GM10266 (cell line): ENCODE data around the gene SERPINB6.
A peak's percentile ranks its signal among the peaks of the same experiment; 100 is the strongest.
"Not testable (repeated sequence)": the region's sequence is repeated elsewhere in the genome, so short reads cannot be mapped to it uniquely, and the experiment has no call there.

ENCODE experiments used
- DNase-seq: peaks from one replicate; pipeline ENCODE4 v3.0.0; 2012; ENCODE audit errors: extremely low spot score
- TF ChIP-seq, protein P1 (sequence below): IDR thresholded peaks from 2 replicates; pipeline ENCODE4 v1.5.1; 2012; ENCODE audit warnings: mild to moderate bottlenecking, low read depth; ENCODE audit not compliant: control insufficient read depth, insufficient read depth; ENCODE audit errors: missing control alignments

SERPINB6 gene

DNA sequence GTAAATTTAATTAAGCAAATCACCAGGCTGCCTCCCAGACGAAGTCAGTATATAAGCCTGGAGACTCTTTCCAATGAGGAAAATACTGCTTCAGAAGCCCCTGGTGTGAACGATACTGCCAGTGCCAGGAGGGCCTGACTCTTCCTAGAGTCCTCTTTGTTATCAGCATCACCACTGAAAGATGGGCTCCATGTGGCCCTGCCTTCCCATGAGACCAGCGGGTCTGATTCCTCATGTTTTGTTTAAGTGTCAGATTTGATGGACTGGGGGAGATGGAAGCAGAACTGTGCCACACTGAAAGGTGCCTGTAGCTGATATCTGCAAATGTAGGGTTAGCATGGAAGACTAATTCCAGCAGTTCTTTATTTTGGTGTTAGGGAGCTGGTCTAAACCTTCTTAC is 36.2 kb upstream of the SERPINB6 start:
- TF ChIP-seq, protein P1, sequence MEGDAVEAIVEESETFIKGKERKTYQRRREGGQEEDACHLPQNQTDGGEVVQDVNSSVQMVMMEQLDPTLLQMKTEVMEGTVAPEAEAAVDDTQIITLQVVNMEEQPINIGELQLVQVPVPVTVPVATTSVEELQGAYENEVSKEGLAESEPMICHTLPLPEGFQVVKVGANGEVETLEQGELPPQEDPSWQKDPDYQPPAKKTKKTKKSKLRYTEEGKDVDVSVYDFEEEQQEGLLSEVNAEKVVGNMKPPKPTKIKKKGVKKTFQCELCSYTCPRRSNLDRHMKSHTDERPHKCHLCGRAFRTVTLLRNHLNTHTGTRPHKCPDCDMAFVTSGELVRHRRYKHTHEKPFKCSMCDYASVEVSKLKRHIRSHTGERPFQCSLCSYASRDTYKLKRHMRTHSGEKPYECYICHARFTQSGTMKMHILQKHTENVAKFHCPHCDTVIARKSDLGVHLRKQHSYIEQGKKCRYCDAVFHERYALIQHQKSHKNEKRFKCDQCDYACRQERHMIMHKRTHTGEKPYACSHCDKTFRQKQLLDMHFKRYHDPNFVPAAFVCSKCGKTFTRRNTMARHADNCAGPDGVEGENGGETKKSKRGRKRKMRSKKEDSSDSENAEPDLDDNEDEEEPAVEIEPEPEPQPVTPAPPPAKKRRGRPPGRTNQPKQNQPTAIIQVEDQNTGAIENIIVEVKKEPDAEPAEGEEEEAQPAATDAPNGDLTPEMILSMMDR = no peak
- no peak for DNase-seq

DNA sequence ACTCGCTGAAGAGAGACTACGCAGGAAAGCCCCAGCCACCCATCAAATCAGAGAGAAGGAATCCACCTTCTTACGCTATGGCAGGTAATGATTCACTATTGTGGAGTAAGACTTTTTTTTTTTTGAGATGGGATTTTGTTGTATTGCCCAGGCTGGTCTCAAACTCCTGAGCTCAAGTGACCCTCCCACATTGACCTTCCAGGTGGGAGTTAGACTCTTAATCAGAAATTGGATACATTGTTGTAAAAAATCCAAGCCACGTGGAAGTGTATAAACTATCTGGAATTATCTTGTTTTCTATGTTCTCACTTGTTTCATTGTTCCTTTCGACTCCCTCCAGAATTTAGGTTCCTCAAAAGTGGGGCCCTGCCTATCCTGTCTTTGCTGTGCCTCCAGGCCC is 35.1 kb upstream of the SERPINB6 start:
- no peak for DNase-seq
- TF ChIP-seq, protein P1 = no peak

GRCh38 chr6:3005874-3006273 is 34.5 kb upstream of the SERPINB6 start:
- TF ChIP-seq, protein P1 = no peak
- DNase-seq = no peak

DNA sequence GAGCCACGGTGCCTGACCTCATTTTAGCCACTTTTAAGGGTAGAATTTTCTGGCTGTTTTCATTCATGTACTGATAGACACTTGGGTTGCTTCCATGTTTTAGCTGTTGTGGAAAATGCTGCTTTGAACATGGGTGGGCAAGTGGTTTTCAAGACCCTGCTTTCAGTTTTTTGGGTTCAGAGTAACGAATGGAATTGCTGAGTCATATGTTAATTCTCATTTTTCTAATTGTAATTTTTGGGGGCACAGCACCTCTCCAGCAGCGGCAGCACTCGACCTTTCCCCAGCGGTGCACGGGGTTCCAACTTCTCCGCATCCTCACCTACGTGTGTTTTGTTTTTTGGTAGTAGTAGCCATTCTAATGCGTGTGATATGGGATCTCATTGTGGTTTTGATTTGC is 33.7 kb upstream of the SERPINB6 start:
- no peak for DNase-seq
- TF ChIP-seq, protein P1 = no peak

DNA sequence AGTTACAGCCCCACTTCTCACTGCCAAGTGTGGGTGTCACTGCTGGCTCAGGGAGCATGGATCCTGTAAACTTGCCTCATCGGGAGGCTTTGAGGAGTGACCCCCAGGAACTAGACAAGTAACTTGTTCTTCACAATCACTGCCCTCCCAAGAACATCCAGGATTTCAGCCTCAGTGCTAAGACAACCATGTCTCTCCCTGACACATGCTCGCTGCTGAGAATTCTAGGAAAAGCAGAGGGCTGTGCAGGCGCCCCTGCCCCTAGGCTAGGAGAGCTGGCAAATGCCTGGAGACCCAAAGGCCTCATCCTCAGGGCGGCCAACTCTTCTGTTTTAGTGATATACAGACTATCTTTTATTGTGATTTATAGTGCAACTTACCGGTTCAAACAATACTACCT is 31.9 kb upstream of the SERPINB6 start:
- not testable (repeated sequence) for DNase-seq

DNA sequence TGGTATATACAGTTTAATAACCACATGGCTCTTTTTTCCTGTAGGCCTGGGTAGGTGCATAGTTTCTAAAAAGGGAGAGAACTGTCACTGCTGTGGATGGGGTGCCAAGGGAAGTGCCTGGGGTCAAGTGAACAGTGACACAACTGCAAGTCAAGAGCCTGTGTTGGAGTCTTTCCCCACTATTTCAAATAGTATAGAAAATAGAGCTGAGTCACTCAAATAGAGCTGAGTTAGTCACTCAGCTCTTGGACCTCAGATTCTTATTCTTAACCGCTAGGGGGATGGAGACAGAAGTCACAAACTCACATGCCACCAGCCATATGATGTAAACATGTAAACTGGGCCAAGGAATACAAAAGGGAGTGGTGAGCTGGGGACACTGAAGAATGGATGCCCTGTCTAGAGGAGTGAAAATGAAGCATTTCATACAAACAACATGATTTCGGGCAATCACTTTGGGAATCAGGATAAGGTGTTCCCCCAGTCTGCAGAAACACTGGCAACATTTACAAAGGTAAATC is 30.5 kb upstream of the SERPINB6 start:
- DNase-seq = peak; percentile 70
- TF ChIP-seq, protein P1 = peak; percentile 53

GRCh38 chr6:3001146-3001772 is 29.9 kb upstream of the SERPINB6 start:
- TF ChIP-seq, protein P1 = no peak
- DNase-seq = no peak
